Gastrocnemius medialis (tissue), 4 donors: ENCODE data around the gene CYTIP. TPM values are rescaled to one million over a fixed set of nuclear protein-coding genes. Genes with fewer than 3 reads are reported as not detected.

Experiments
- ATAC-seq, 2 donors: fragments of 150-250 bp; one replicate each; pipeline ENCODE4 v1.9.1; 2016
- DNase-seq, 2 donors: peaks; one replicate each; pipeline ENCODE4 v3.0.0-alpha.2; 2019
- H3K27ac ChIP-seq, 4 donors: fragments of 200-600 bp; sonication (generic); 1 replicate in 1 of 4; 2 replicates in 3 of 4; pipeline ENCODE4 v1.5.1; 2016 to 2018; ENCODE audit warnings: mild to moderate bottlenecking in 2 of 4, moderate library complexity in 1 of 4
- H3K27me3 ChIP-seq, 3 donors: fragments of 200-600 bp; sonication (generic) in 2 of 3; 1 replicate in 1 of 3; 2 replicates in 2 of 3; pipeline versions ENCODE4 v1.5.1 to v1.6.0; 2016 to 2019; ENCODE audit warnings: mild to moderate bottlenecking in 1 of 3, moderate library complexity in 1 of 3
- H3K36me3 ChIP-seq, 2 donors: fragments of 200-600 bp; sonication (generic) in 1 of 2; one replicate each; pipeline ENCODE4 v1.5.1; 2017 to 2018
- H3K4me1 ChIP-seq, 2 donors: fragments of 200-600 bp; sonication (generic) in 1 of 2; one replicate each; pipeline ENCODE4 v1.5.1; 2016 to 2017; ENCODE audit warnings: mild to moderate bottlenecking in 2 of 2
- H3K4me3 ChIP-seq, 4 donors: fragments of 200-600 bp; sonication (generic) in 3 of 4; 1 replicate in 1 of 4; 2 replicates in 3 of 4; pipeline ENCODE4 v1.5.1; 2016 to 2019; ENCODE audit warnings: mild to moderate bottlenecking in 2 of 4
- H3K9me3 ChIP-seq, 3 donors: fragments of 200-600 bp; sonication (generic) in 2 of 3; 1 replicate in 1 of 3; 2 replicates in 2 of 3; pipeline ENCODE4 v1.5.1; 2016 to 2019
- CTCF ChIP-seq, 5 experiments: fragments of 450-650 bp in 3 of 5; fragments of 200-600 bp in 2 of 5; sonication (generic) in 2 of 5; IDR thresholded peaks in 4 of 5; conservative IDR thresholded peaks in 1 of 5; 1 replicate in 4 of 5; 2 replicates in 1 of 5; pipeline ENCODE4 v1.5.1; 2016 to 2019; ENCODE audit warnings: antibody characterized with exemption in 5 of 5, mild to moderate bottlenecking in 3 of 5, moderate library complexity in 3 of 5
- POLR2A ChIP-seq, 2 donors: fragments of 450-650 bp; IDR thresholded peaks; one replicate each; pipeline ENCODE4 v1.6.1; 2017; ENCODE audit warnings: antibody characterized with exemption in 2 of 2, mild to moderate bottlenecking in 2 of 2, moderate library complexity in 2 of 2
- in situ Hi-C, 4 donors: fragments of 200-750 bp; cut with MboI; loops; one replicate each; pipeline versions ENCODE4 v1.15.0 to v1.8.0; 2017; ENCODE audit warnings: low sequenced_read_pairs in 4 of 4
- intact Hi-C: fragments of 100-400 bp; cut with DNase I; formaldehyde crosslinking; loops from one replicate; pipeline ENCODE4 v1.15.1; 2023; ENCODE audit warnings: low total_unique reads
- total RNA-seq, 4 donors: library from RNA; depleted of rRNA; stranded (reverse); fragments of >200 nt; gene quantifications; one replicate each; pipeline versions ENCODE4 v1.1.0 to v1.2.3, GENCODE V29; 2016

The CYTIP gene
- total RNA-seq, 4 donors from 2014 or later: 0.19 to 1.9 (median 1.6) TPM

- no peak overlapping the region for H3K27ac ChIP-seq
- in situ Hi-C loops: no loop called here
- TF ChIP-seq CTCF (IDR thresholded peaks at IDR 0.05 in 4 of 5, conservative IDR thresholded peaks at IDR 0.05 in 1 of 5) (no peak), POLR2A (IDR thresholded peaks at IDR 0.05) (no peak)
- no peak overlapping the region for H3K4me3 ChIP-seq
- H3K9me3 ChIP-seq: no peaks in the 10 kb centered on the region
- no peaks in the 10 kb centered on the region for H3K4me1 ChIP-seq
- DNase-seq: no peak
- no peaks in the 10 kb centered on the region for H3K27me3 ChIP-seq
- intact Hi-C loops: no loop called here
- H3K36me3 ChIP-seq: no peaks in the 10 kb centered on the region
- peak in 1 of 2 donors; percentile 33 for ATAC-seq
Observed at GRCh38 chr2:157420771-157421323, 23.0 kb downstream of the CYTIP start.

- Histone ChIP-seq H3K36me3 (no peaks in the 10 kb centered on the region), H3K27me3 (no peaks in the 10 kb centered on the region), H3K4me1 (no peaks in the 10 kb centered on the region), H3K27ac (no peak overlapping the region), H3K9me3 (no peaks in the 10 kb centered on the region), H3K4me3 (no peak overlapping the region)
- TF ChIP-seq CTCF (IDR thresholded peaks at IDR 0.05 in 4 of 5, conservative IDR thresholded peaks at IDR 0.05 in 1 of 5): no peak
- no peak for TF ChIP-seq POLR2A (IDR thresholded peaks at IDR 0.05)
- in situ Hi-C loops (no loop called here), intact Hi-C loops (no loop called here)
- DNase-seq (no peak), ATAC-seq (no peak)
Observed at GRCh38 chr2:157419031-157419575, 24.8 kb downstream of the CYTIP start.

- Histone ChIP-seq H3K27me3 (no peaks in the 10 kb centered on the region), H3K4me1 (no peaks in the 10 kb centered on the region), H3K27ac (no peak overlapping the region), H3K4me3 (no peak overlapping the region), H3K36me3 (no peaks in the 10 kb centered on the region), H3K9me3 (no peaks in the 10 kb centered on the region)
- intact Hi-C loops: no loop called here
- TF ChIP-seq POLR2A (IDR thresholded peaks at IDR 0.05) (no peak), CTCF (IDR thresholded peaks at IDR 0.05 in 4 of 5, conservative IDR thresholded peaks at IDR 0.05 in 1 of 5) (no peak)
- in situ Hi-C loops: no loop called here
- DNase-seq: no peak
- no peak for ATAC-seq
Observed at GRCh38 chr2:157418239-157418641, 25.6 kb downstream of the CYTIP start.

DNA sequence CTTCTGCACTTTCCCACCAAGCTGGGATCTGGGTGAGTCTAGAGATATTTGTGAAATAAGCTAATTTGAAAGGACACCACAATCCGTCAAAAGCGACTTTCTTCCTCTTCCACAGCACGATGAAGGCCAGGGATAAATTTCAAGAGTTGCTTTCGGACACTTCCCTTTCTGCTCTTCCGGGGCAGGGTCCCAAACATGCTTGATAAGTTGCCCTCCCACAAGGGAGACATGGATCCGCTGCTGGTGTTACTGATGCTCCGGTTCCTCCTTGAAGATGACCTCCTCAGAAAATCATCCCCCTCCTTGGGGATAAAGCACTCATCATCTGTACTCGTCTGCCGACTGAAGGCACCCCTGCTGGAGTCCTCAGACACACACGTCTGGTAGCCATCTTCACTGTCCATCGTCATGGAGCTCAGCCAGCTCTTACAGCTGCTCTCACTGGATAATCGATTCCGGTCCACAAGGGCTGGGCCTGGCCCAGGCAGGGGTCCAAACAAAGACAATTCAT is 28.2 kb downstream of the CYTIP start:
- TF ChIP-seq CTCF (IDR thresholded peaks at IDR 0.05 in 4 of 5, conservative IDR thresholded peaks at IDR 0.05 in 1 of 5): no peak
- no peak for TF ChIP-seq POLR2A (IDR thresholded peaks at IDR 0.05)
- Histone ChIP-seq H3K4me3 (no peak overlapping the region), H3K4me1 (no peaks in the 10 kb centered on the region), H3K27me3 (no peaks in the 10 kb centered on the region), H3K9me3 (no peaks in the 10 kb centered on the region), H3K27ac (no peak overlapping the region), H3K36me3 (no peaks in the 10 kb centered on the region)
- intact Hi-C loops: no loop called here
- DNase-seq: no peak
- in situ Hi-C loops: no loop called here
- no peak for ATAC-seq
